ENCODE results near the gene KRT23. TPM values are rescaled to one million over a fixed set of nuclear protein-coding genes. Genes with fewer than 3 reads are reported as not detected.

KRT23 gene
- total and polyA plus RNA-seq, 2 experiments from 2014 or later, result not detected

DNA sequence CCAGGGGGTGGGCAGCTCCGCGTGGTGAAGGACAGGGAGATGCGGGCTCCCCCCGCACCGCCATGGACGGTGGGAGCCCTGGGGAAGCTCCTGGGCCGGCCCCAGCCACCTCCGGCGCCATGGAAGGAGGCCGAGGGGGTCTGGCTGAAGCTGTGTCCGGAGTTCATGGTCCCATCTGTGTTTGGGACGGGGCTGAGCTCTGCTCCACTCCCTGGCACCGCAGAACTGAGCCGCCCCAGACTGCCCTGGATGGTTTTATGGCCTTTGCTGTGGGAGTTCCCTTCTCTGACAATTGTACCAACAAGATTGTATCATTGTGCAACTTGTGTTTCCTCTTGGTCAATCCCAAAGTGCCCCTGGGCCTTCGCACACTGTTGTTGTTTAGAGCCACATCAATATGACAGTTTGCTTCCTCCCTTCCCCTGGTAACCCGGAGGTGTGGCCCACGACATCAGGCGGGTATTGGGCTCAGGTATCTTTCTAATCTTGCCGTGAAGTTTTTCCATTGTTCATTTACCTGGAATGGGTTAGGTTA is 942 bp downstream of the KRT23 start:
- Histone ChIP-seq H3K4me3 (no peak overlapping the region), H3K27me3 (peaks cover 14% of the 10 kb centered on the region), H3K36me3 (no peaks in the 10 kb centered on the region), H3K27ac (no peak overlapping the region), H3K9me3 (ENCODE audit: low read depth) (no peaks in the 10 kb centered on the region), H3K4me1 (ENCODE audit: low read depth) (peaks cover 11% of the 10 kb centered on the region)
- no peak for DNase-seq (ENCODE audit: low read depth in 1 of 2, low spot score in 1 of 2)
- TF ChIP-seq, protein P1, sequence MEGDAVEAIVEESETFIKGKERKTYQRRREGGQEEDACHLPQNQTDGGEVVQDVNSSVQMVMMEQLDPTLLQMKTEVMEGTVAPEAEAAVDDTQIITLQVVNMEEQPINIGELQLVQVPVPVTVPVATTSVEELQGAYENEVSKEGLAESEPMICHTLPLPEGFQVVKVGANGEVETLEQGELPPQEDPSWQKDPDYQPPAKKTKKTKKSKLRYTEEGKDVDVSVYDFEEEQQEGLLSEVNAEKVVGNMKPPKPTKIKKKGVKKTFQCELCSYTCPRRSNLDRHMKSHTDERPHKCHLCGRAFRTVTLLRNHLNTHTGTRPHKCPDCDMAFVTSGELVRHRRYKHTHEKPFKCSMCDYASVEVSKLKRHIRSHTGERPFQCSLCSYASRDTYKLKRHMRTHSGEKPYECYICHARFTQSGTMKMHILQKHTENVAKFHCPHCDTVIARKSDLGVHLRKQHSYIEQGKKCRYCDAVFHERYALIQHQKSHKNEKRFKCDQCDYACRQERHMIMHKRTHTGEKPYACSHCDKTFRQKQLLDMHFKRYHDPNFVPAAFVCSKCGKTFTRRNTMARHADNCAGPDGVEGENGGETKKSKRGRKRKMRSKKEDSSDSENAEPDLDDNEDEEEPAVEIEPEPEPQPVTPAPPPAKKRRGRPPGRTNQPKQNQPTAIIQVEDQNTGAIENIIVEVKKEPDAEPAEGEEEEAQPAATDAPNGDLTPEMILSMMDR (IDR thresholded peaks at IDR 0.05; ENCODE audit: low read depth, low read length), result no peak

DNA sequence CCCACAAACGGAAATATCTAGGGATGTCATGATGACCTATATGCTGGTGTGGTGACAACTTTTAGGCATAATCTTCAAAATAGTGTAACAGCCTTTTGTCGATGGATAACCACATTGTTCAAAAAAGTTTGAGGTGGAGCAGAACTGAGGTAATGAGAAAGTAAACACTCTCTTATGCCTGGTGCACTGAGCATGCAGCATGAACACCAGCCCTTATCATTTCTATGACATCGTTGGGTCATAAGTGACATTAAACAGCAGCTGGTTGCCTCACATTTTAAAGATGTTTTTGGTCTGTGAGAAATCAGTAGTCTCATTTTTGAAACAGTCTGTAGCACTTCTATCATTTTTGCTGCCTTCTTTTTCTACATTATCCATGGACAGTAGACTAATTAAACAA is 1.8 kb downstream of the KRT23 start:
- H3K4me3 ChIP-seq, result no peak overlapping the region
- no peaks in the 10 kb centered on the region for H3K9me3 ChIP-seq (ENCODE audit: low read depth)
- peaks cover 11% of the 10 kb centered on the region for H3K4me1 ChIP-seq (ENCODE audit: low read depth)
- H3K27me3 ChIP-seq, result peaks cover 14% of the 10 kb centered on the region
- H3K36me3 ChIP-seq, result no peaks in the 10 kb centered on the region
- no peak overlapping the region for H3K27ac ChIP-seq
- TF ChIP-seq, protein P1 (IDR thresholded peaks at IDR 0.05; ENCODE audit: low read depth, low read length), result no peak
- DNase-seq (ENCODE audit: low read depth in 1 of 2, low spot score in 1 of 2), result no peak

DNA sequence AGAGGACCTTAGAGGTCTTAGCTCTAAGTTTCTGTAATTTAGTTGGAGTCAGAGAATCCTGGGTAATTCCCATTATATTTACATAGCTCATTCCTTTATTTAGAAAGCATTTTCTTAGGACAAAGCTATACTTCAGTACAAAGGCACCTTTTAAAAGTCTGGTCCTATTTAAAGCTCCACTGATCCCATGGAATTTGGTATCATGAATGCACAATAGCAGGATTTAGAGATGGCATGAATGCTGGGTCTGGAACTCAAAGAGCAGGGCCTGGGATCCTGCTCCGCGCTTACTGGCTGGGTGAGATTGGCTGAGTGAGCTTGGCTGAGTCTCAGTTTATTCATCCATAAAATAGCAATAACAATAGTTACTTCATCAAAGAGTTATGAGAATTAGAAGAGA is 4.8 kb downstream of the KRT23 start:
- Histone ChIP-seq H3K4me3 (no peak overlapping the region), H3K36me3 (no peaks in the 10 kb centered on the region), H3K27ac (no peak overlapping the region), H3K4me1 (ENCODE audit: low read depth) (peaks cover 2% of the 10 kb centered on the region), H3K27me3 (peaks cover 23% of the 10 kb centered on the region), H3K9me3 (ENCODE audit: low read depth) (no peaks in the 10 kb centered on the region)
- no peak for DNase-seq (ENCODE audit: low read depth in 1 of 2, low spot score in 1 of 2)
- TF ChIP-seq, protein P1 (IDR thresholded peaks at IDR 0.05; ENCODE audit: low read depth, low read length), result no peak

DNA sequence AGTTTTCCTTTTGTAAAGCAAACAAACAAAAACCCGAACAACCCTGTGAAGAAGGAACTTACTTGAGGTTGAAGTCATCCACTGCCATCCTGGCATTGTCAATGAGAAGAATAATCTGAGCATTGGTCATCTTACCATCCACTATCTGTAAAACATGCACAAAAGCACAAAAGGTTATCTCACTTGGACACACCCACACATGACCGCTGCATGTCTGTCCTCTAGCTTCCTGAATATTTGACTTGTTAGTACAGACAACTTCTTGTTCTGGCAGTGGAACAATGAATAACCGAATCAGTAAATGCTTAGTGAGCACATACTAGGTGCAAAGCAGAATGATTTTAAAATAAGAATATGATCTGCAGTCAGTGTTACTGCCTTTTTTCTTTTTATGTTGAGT is 6.1 kb downstream of the KRT23 start:
- H3K9me3 ChIP-seq (ENCODE audit: low read depth), result no peaks in the 10 kb centered on the region

DNA sequence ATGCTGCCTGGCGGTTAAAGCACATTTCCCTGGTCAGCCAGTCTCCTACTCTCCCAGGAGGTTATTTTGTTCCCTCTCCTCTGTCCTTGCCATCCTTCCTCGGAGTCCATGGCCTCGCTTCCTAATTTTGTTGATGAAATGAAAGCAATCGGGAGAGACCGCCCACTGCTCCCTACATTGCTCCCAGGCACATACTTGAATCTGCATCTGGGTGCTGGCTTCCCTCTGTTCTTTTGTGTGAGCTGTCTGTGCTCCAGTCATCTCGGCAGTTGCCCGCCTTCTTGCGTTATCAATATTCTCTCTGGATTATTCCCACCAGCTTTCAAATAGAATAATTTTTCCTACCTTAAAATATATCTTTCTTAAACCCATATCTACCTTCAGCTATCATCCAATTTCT is 11.1 kb downstream of the KRT23 start:
- Histone ChIP-seq H3K27me3 (peaks cover 41% of the 10 kb centered on the region), H3K36me3 (no peaks in the 10 kb centered on the region), H3K27ac (no peak overlapping the region), H3K9me3 (ENCODE audit: low read depth) (no peaks in the 10 kb centered on the region), H3K4me1 (ENCODE audit: low read depth) (no peaks in the 10 kb centered on the region), H3K4me3 (no peak overlapping the region)
- TF ChIP-seq, protein P1 (IDR thresholded peaks at IDR 0.05; ENCODE audit: low read depth, low read length), result no peak
- no peak for DNase-seq (ENCODE audit: low read depth in 1 of 2, low spot score in 1 of 2)

More for the DNA sequence above, 6.1 kb downstream of the KRT23 start:
- DNase-seq (ENCODE audit: low read depth in 1 of 2, low spot score in 1 of 2), result no peak
- no peak overlapping the region for H3K4me3 ChIP-seq
- H3K4me1 ChIP-seq (ENCODE audit: low read depth), result no peaks in the 10 kb centered on the region
- no peak overlapping the region for H3K27ac ChIP-seq
- TF ChIP-seq, protein P1 (IDR thresholded peaks at IDR 0.05; ENCODE audit: low read depth, low read length), result no peak
- H3K27me3 ChIP-seq, result peaks cover 32% of the 10 kb centered on the region
- H3K36me3 ChIP-seq, result no peaks in the 10 kb centered on the region
